Epidermal melanocyte (primary cell): ENCODE results near the gene ABCA7.

ENCODE experiments used
- DNase-seq: peaks from one replicate; pipeline ENCODE4 v3.0.0; 2011; ENCODE audit warnings: low spot score; ENCODE audit not compliant: insufficient read length

Gene ABCA7

GRCh38 chr19:1070931-1071791, 31.3 kb downstream of the ABCA7 start:
- DNase-seq = no peak

DNA sequence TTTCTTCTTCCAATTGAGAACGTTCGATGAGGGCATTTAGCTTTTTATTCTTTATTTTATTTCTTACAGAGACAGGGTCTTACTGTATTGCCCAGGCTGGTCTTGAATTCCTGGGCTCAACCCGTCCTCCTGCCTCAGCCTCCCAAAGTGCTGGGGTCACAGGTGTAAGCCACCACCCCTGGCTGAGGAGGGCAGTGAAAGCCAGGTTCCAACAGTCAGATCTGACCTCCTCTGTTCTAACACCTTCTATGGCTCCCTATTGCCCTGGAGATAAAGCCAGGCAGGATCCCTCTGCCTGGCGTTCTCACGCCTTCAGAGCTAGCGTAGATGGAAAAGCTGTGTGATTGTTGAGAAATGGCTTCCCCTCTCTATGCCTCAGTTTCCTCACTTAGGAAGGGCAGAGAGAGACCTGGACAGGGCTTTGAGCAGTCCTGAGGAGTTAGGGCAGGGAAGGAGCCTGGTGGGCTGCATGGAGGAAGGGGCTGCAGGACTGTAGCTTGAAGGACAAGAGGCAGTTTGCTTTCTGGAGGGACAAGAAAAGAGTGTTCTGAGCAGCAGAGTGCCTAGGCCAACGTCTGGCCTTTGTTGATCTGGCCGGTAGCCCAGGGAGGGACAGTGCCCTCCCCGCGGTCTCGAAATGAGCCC, 32.6 kb downstream of the ABCA7 start:
- DNase-seq = no peak

GRCh38 chr19:1073063-1073955, 33.4 kb downstream of the ABCA7 start:
- no peak for DNase-seq

- DNase-seq = no peak
Measured at GRCh38 chr19:1073956-1074517, 34.1 kb downstream of the ABCA7 start.

DNA sequence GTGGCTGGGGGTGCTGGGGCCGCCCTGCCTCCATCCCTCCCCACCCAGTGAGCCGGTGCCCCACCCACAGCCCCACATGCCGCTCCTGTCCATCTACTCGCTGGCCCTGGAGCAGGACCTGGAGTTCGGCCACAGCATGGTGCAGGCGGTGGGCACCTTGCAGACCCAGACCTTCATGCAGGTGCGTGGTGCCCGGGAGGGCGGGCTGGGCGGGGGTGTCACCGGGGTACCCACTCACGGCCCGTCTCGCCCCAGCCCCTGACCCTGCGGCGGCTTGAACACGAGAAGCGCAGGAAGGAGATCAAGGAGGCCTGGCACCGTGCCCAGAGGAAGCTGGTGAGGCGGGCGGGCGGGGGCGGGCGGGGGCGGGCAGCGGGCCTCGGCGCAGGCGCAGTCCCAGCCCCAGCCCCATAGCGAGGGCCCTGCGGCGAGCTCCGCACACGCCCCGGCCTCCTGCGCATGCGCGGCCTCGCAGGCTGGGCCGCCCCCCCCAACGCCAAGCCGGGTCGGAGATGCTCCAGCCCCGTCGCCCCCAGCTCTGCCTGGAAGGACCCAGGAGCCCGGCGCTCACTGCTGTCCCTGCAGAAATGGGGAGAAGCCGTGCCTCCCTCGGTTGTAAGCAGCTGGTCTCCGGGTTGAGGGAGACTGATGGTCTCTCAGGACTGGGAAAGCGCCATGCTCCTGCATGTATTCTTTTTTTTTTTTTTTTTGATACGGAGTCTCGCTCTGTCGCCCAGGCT, 34.8 kb downstream of the ABCA7 start:
- DNase-seq = no peak

DNA sequence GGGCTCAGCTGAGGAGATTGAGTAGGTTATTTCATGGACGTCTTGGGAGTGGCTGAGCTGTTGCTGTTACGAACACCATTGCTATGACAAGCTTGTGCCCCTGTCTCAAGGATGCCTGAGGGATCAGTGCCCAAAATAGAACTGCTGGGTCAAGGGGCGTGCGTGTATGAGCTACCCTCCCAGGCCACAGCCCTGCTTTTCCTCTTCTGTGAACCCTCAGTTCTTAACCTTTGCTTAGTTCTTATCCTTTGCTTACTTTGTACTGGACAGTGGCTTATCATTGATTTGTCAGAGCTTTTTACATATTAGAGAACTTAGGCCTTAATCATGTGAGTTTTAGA, 36.1 kb downstream of the ABCA7 start:
- DNase-seq = no peak

- no peak for DNase-seq
Measured at GRCh38 chr19:1076951-1077350, 37.0 kb downstream of the ABCA7 start.

GRCh38 chr19:1079566-1080111, 39.7 kb downstream of the ABCA7 start:
- no peak for DNase-seq

- no peak for DNase-seq
Measured at GRCh38 chr19:1080360-1081161, 40.7 kb downstream of the ABCA7 start.

DNA sequence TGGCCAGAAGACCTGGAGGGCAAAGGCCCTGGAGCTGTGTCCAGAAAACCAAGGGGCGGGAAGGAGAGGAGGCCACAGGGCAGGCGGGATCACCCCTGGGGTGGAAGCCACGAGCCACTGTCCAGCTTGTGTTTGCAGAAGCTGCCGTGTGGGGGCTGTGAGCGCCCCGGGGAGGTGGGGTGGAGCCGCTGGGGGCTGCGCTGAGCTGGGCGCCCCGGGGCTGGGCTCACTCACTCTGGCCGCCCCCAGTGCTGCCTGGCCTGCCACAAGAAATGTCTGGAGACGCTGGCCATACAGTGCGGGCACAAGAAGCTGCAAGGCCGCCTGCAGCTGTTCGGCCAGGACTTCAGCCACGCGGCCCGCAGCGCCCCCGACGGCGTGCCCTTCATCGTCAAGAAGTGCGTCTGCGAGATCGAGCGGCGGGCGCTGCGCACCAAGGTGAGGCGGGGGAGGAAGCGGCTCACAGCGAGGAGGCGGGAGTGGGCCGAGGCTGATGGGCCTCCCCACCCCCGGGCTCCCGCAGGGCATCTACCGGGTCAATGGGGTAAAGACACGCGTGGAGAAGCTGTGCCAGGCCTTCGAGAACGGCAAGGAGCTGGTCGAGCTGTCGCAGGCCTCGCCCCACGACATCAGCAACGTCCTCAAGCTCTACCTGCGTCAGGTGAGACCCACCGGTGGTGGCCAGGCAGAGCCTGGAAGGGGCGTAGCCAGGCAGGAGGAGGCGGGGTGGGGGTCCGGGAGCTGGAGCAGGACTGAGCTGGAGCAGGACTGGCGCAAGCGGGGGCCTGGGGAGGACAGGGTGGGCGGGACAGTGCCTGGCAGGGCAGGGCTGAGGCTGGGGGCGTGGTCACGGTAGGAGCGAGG, 41.6 kb downstream of the ABCA7 start:
- DNase-seq = no peak

GRCh38 chr19:1082165-1082927, 42.4 kb downstream of the ABCA7 start:
- peak; percentile 60 for DNase-seq

- DNase-seq = no peak
Measured at GRCh38 chr19:1082928-1083816, 43.3 kb downstream of the ABCA7 start.

DNA sequence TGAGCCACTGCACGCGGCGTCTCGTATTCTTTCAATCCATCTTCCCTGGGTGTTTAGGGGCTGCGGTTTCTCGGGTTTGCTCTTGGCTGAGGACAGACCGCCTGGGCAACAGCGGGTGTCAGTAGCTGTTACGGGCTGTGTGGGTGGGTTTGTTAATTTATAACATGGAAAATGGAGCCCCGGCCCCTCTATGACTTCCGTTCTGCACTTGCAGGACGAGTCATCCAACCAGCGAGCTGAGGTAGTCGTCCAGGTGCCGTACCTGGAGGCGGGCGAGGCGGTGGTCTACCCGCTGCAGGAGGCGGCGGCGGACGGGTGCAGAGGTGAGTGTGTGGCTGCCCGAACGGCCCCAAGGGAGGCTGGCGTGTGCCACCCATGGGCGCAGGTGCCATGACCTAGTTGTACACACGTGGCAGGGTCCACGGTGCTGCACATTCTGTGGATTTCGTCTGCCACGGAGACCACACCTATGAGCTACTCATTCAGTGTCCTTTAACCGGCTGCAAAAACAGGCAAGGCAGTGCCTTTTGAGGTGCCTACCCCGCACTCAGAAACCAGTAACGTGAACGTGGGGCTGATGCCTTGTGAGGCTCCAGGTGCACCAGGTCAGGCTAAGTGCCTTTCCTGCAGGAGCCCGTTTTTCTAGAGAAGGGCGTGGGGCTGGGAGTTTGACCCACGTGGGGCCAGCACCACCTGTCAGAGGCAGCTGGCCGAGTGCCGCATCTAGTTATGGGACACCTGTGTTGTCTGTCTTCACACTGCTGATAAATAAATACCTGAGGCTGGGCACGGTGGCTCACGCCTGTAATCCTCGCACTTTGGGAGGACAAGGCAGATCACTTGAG, 44.3 kb downstream of the ABCA7 start:
- no peak for DNase-seq

DNA sequence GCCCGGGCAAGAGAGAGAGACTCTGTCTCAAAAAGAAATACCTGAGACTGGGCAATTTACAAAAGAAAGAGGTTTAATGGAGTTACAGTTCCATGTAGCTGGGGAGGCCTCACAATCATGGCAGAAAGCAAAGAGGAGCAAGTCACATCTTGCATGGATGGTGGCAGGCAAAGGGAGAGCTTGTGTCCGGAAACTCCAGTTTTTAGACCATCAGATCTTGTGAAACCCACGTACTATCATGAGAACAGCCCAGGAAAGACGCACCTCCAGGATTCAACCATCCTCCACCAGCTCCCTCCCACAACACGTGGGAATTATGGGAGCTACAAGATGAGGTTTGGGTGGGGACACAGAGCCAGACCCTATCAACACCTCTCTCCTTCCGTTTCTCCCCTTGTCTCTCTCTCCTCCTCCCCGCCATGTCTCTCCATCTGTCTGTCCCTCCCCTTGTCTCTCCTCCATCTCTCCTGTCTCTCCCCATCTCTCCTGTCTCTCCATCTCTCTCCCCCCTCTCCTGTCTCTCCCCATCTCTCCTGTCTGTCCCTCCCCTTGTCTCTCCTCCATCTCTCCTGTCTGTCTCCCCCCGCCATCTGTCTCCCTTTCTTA, 45.2 kb downstream of the ABCA7 start:
- DNase-seq = no peak

DNA sequence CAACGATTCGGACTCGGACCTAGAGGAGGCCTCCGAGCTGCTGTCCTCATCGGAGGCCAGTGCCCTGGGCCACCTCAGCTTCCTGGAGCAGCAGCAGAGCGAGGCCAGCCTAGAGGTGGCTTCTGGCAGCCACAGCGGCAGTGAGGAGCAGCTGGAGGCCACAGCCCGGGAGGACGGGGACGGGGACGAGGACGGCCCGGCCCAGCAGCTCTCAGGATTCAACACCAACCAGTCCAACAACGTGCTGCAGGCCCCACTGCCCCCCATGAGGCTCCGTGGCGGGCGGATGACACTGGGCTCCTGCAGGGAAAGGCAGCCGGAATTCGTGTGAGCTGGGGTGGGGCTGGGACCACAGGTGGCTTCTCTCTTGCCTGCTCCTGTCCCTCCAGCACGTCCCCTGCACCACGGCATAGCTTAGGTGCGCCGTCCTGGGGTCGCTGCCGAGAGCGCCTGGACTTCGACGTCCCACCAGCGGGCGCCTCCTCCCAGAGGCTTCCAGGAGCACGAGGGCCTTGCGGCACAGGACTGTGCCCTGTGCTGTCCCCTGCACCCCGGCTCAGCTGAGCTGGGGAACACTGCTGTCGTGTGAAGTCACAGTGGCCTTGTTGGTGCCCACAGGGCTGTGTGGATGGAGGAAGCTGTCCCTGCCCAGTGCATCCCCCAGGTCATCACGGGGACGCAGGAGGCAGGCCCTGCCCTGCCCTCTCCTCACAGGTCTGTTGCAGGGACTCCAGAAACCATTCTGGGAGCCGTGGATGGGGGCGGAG, 46.0 kb downstream of the ABCA7 start:
- DNase-seq = no peak
